ENCODE measurements around the gene ZNF496.

Gene ZNF496

DNA sequence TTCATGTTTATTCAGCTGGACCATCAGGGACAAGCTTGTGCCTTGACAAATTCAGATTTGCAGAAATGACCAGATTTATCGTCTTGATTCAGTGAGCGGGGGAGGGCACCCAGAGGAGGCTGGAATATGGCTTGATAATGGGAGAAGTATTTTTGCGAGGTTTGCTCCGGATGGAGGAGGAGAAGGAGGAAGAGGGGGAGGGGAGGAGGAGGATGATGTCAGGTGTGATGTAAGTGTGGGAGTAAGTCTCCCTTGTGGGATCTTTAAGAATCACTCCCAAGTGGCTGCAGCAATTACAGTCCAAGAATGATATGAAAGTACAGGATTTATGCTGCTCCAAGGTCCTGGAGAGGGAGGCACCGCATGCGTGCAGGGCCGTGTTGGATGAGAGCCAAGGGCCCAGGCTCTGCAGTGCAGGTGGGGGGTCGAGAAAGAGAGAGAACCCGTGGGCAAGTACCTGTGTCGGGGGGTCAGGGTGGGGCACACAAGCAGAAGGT, 5.6 kb upstream of the ZNF496 start:
- TF ChIP-seq, protein P1, sequence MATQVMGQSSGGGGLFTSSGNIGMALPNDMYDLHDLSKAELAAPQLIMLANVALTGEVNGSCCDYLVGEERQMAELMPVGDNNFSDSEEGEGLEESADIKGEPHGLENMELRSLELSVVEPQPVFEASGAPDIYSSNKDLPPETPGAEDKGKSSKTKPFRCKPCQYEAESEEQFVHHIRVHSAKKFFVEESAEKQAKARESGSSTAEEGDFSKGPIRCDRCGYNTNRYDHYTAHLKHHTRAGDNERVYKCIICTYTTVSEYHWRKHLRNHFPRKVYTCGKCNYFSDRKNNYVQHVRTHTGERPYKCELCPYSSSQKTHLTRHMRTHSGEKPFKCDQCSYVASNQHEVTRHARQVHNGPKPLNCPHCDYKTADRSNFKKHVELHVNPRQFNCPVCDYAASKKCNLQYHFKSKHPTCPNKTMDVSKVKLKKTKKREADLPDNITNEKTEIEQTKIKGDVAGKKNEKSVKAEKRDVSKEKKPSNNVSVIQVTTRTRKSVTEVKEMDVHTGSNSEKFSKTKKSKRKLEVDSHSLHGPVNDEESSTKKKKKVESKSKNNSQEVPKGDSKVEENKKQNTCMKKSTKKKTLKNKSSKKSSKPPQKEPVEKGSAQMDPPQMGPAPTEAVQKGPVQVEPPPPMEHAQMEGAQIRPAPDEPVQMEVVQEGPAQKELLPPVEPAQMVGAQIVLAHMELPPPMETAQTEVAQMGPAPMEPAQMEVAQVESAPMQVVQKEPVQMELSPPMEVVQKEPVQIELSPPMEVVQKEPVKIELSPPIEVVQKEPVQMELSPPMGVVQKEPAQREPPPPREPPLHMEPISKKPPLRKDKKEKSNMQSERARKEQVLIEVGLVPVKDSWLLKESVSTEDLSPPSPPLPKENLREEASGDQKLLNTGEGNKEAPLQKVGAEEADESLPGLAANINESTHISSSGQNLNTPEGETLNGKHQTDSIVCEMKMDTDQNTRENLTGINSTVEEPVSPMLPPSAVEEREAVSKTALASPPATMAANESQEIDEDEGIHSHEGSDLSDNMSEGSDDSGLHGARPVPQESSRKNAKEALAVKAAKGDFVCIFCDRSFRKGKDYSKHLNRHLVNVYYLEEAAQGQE (IDR thresholded peaks at IDR 0.05; ENCODE audit: low read depth): no peak

DNA sequence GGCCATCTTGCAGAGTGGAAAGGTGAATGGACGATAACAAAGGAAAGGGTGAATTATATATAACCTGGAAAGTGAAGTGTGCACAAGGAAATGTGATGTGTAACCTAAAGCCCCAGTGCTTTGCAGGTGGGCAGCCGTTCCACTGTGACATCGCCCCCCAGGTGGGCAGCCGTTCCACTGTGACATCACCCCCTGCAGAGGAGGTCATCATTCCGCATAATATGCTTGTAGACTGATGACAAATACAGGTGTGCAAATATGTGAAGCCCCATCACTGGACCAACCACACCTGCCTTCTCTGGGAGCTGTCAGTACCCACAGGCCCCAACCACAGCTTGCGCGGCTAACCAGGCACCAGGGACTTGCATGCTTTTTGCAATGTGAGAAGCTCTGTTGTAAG, 4.7 kb upstream of the ZNF496 start:
- no peak for TF ChIP-seq TEAD4 (IDR thresholded peaks at IDR 0.05)
- no peak for TF ChIP-seq ZBTB7A (IDR thresholded peaks at IDR 0.05; ENCODE audit: low read depth)
- TF ChIP-seq, protein P1 (IDR thresholded peaks at IDR 0.05; ENCODE audit: low read depth): no peak
- TF ChIP-seq NFIC (IDR thresholded peaks at IDR 0.05): no peak
- no peak for TF ChIP-seq YY1 (IDR thresholded peaks at IDR 0.05; ENCODE audit: low read depth)
- TF ChIP-seq CEBPB (IDR thresholded peaks at IDR 0.05): no peak
- no peak for TF ChIP-seq CREB1 (IDR thresholded peaks at IDR 0.05; ENCODE audit: low read depth)
- TF ChIP-seq, protein P2, sequence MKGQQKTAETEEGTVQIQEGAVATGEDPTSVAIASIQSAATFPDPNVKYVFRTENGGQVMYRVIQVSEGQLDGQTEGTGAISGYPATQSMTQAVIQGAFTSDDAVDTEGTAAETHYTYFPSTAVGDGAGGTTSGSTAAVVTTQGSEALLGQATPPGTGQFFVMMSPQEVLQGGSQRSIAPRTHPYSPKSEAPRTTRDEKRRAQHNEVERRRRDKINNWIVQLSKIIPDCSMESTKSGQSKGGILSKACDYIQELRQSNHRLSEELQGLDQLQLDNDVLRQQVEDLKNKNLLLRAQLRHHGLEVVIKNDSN (IDR thresholded peaks at IDR 0.05): no peak
- no peak for TF ChIP-seq TCF12 (IDR thresholded peaks at IDR 0.05; ENCODE audit: low read depth)
- no peak for TF ChIP-seq EP300 (IDR thresholded peaks at IDR 0.05; ENCODE audit: borderline replicate concordance)
- no peak for TF ChIP-seq RAD21 (IDR thresholded peaks at IDR 0.05; ENCODE audit: low read depth)
- TF ChIP-seq, protein P3, sequence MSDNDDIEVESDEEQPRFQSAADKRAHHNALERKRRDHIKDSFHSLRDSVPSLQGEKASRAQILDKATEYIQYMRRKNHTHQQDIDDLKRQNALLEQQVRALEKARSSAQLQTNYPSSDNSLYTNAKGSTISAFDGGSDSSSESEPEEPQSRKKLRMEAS (IDR thresholded peaks at IDR 0.05): no peak
- TF ChIP-seq EGR1 (IDR thresholded peaks at IDR 0.05): no peak
- no peak for TF ChIP-seq FOXM1 (IDR thresholded peaks at IDR 0.05; ENCODE audit: borderline replicate concordance, low read depth)
- no peak for TF ChIP-seq TAF1 (IDR thresholded peaks at IDR 0.05; ENCODE audit: low read depth)

DNA sequence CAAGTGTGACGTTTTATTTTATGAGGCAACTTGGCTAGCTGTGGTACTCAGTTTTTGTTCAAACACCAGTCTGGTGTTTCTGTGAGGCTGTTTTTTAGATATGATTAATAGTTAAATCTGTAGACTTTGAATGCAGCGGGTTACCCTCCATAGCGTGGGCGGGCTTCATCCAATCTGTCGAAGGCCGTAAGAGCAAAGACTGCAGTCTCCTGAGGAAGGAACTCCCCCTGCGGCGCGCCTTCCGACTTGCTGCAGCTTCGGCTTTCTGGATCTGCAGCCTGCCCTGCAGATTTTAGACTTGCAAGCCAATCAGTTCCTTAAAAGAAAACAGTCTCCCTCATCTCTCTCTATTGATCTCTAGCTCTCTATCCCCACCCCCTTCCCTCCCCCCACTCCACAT, 4.2 kb upstream of the ZNF496 start:
- TF ChIP-seq YY1 (IDR thresholded peaks at IDR 0.05; ENCODE audit: low read depth) (no peak), EP300 (IDR thresholded peaks at IDR 0.05; ENCODE audit: borderline replicate concordance) (no peak), FOXM1 (IDR thresholded peaks at IDR 0.05; ENCODE audit: borderline replicate concordance, low read depth) (no peak), TCF12 (IDR thresholded peaks at IDR 0.05; ENCODE audit: low read depth) (no peak)

DNA sequence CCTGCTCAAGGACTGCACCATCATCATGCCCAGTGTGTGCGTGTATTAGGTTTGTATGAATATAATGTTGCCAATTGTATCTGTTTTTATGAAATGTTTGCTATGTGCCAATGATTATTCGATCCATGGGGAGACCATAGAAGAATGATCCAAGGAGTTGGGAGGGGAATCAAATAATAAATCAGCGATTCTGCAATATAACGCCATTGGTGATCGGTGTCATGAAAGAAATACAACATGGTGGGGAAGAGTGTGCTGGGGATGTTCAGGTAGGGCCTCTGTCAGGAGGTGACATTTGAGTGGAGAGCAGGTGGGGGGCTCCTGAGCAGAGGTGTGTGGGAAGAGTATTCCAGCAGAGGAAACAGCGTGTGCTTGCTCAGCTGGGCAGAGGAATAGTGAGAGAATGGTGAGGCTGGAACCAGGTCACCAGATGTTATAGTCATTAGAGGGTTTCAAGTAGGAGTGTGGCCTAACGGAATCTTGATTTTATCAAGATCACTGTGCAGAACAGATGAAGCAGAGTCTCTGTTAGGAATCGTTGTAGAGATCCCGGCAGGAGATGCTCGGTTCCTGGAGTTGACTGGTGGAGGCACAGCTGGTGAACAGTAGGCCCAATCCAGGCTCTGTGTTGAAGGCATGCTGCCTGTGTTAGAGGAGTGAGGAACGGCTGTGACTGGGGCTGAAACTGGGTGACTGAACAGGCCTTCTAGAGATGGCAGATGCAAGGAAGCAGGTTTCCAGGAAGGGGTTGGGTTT, 2.9 kb upstream of the ZNF496 start:
- no peak for TF ChIP-seq CEBPB (IDR thresholded peaks at IDR 0.05)
- no peak for TF ChIP-seq EP300 (IDR thresholded peaks at IDR 0.05; ENCODE audit: borderline replicate concordance)
- TF ChIP-seq, protein P1 (IDR thresholded peaks at IDR 0.05; ENCODE audit: low read depth): no peak
- no peak for TF ChIP-seq NFIC (IDR thresholded peaks at IDR 0.05)
- TF ChIP-seq, protein P3 (IDR thresholded peaks at IDR 0.05): no peak
- TF ChIP-seq TEAD4 (IDR thresholded peaks at IDR 0.05): no peak
- TF ChIP-seq TCF12 (IDR thresholded peaks at IDR 0.05; ENCODE audit: low read depth): no peak
- TF ChIP-seq CREB1 (IDR thresholded peaks at IDR 0.05; ENCODE audit: low read depth): no peak
- TF ChIP-seq EGR1 (IDR thresholded peaks at IDR 0.05): no peak

DNA sequence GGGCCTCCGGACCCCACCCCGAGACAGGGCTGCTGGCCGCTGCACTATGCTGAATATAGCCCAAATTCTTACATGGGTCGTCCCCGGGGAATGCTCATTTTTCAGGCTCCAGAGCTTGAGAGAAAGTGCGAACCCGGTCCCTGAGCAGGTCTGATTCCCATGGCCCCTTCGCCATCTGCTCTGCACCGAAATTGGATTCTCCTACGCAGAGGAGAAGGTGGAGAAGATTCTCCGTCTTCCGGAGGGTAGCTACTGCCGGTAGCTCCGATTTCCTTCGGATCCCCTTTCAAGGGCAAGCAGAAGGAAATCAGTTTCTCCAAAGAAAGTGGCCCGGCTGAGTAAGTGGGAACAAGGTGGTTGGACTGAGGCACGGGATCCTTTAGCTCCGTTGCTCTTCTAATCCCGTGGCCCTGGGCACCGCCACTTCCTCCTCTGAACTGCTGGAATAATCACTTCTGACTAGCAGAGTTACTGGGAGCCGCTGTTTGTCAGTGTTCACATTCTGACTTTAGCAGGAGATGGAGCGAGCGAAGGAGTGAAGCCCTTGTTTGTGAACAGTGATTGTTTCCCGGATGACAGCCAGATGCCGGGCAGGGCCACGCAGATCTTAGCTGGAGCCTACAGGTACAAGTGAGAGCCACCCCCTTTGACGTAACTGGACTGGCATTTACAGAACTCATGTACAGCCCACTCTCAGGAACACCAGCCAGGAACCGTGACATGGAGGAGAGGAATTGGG, 1.1 kb upstream of the ZNF496 start:
- TF ChIP-seq CREB1 (IDR thresholded peaks at IDR 0.05; ENCODE audit: low read depth): no peak
- TF ChIP-seq ZBTB7A (IDR thresholded peaks at IDR 0.05; ENCODE audit: low read depth): no peak
- TF ChIP-seq EGR1 (IDR thresholded peaks at IDR 0.05): no peak
- TF ChIP-seq RAD21 (IDR thresholded peaks at IDR 0.05; ENCODE audit: low read depth): no peak
- no peak for TF ChIP-seq FOXM1 (IDR thresholded peaks at IDR 0.05; ENCODE audit: borderline replicate concordance, low read depth)
- no peak for TF ChIP-seq TAF1 (IDR thresholded peaks at IDR 0.05; ENCODE audit: low read depth)

All from Ishikawa (cell line).